ENCODE results near the gene GDPD3. TPM values are rescaled to one million over a fixed set of nuclear protein-coding genes. Genes with fewer than 3 reads are reported as not detected.

The GDPD3 gene
- total and polyA plus RNA-seq, 2 experiments from 2014 or later = 0.94 to 1.4 TPM

DNA sequence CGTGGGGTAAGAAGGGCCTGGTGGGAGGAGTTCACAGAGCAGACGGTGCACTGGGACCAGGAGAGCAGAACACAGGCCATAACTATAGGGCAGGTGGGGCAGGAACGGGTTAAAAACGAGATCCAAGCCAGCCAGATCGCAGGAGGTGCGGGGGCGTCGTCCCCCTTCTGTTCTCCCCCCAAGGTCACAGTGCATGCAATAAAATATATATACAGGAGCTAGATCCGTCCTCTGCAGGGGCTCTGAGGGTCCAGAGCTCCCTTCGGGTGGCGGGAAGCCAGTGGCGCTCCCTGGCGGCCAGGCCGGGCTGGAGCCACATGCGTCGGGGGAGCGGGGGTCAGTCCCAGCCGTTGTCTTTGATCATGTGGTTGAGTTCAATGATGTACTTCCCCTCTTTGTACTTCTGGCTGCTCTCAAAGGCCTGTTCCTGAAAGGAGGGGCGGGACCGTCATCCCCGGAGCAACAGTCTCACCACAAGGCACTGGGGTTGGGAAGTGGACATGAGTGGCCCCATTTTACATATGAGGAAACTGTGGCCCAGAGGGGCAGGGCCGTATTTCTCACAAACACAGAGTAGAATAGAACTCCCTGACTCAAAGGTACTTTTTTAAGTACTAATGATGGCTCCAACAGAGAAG, 20.8 kb downstream of the GDPD3 start (continued):
- peak; percentile 86 to 89 for TF ChIP-seq CTCF (conservative IDR thresholded peaks at IDR 0.05; ENCODE audit: low read depth in 2 of 2)
- no peak for TF ChIP-seq STAT1 (IDR thresholded peaks at IDR 0.05; ENCODE audit: unreplicated experiment)
- TF ChIP-seq POLR2AphosphoS5 (IDR thresholded peaks at IDR 0.05; ENCODE audit: low read depth) = peak; percentile 19
- peak; percentile 42 for TF ChIP-seq CREB1 (CRISPR knock-in tag; IDR thresholded peaks at IDR 0.05; ENCODE audit: low read depth)
- TF ChIP-seq EZH2 (IDR thresholded peaks at IDR 0.05; ENCODE audit: low read depth, unreplicated experiment) = no peak

DNA sequence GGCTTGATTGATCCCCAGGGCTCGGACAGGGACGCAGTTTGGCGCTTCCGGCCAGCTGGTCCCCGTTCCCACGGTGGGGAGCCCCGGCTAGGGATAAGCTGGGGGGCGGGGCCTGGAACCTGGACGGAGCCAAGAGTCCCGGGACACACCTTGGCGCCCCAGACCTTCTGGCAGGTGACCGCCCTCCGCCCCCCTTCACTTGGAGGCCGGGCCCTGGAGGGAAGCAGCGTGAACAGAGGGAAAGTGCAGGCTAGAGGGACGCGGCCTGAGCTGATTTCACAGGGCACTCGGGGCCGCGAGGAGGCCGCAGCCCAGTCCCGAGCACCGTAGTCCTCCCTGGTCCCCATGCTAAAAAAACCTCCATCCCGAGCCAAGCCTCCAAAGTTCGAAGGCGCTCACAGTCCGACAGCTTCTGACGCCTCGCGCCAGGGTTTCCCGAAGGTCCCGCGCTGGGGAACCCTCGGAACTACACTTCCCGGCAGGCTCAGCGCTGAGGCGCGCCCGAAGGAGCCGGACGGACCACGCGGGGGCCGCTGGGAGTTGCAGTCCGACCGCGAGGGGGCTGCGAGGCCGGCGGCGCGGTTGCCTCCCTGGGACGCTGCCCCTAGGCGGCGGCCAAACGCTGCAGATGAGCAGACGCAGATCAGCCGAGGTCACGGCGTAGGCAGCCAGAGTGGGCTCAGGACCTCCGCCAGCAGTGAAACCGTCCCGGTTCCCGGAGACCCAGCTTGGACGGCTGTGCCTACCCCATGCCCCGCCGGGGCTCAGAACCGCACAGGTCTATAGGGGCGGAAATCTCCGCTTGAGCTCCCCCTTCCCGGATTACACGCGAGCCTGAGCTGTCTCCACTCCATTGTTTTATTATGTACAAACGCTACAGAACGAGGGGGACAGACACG, 21.6 kb downstream of the GDPD3 start, which contains the start of gene TBX6:
TBX6 (minus strand) TSS at position 451 of the 899 bp plus-strand sequence. CDS start 731 bp downstream, outside the sequence.
- peaks cover 20% of the 10 kb centered on the region for H3K4me1 Mint-ChIP-seq
- peaks cover 29% of the 10 kb centered on the region for H3K36me3 Mint-ChIP-seq (ENCODE audit: low read depth)
- H3K4me3 Mint-ChIP-seq = peak within 1 kb of the TSS; percentile 88
- peak; percentile 62 for TF ChIP-seq CREB1 (CRISPR knock-in tag; IDR thresholded peaks at IDR 0.05; ENCODE audit: low read depth)
- peak in 1 of 2 experiments; percentile 80; a peak in 2 of 4 replicates for TF ChIP-seq CTCF (conservative IDR thresholded peaks at IDR 0.05; ENCODE audit: low read depth in 2 of 2)
- TF ChIP-seq ZNF462 (CRISPR knock-in tag; IDR thresholded peaks at IDR 0.05) = no peak
- peak; percentile 96 for TF ChIP-seq ETS1 (IDR thresholded peaks at IDR 0.05)
- Histone ChIP-seq H3K27ac (ENCODE audit: low read depth) (peak within 1 kb of the TSS; percentile 80; the same call in 1 of the 2 replicates), H3K4me3 (peak within 1 kb of the TSS; percentile 92), H3K79me2 (replicated peaks; ENCODE audit: insufficient read depth) (0 out of 2 replicates have a peak, but pooled peaks cover 8% of the 10 kb centered on the region), H3K4me2 (peak within 1 kb of the TSS; percentile 99), H3K4me1 (ENCODE audit: insufficient read depth) (peaks cover 14% of the 10 kb centered on the region), H3K27me3 (ENCODE audit: insufficient read depth) (0 out of 2 replicates have a peak, but pooled peaks cover 3% of the 10 kb centered on the region), H4K20me1 (replicated peaks; ENCODE audit: insufficient read depth) (no peaks in the 10 kb centered on the region; the same call in 1 of the 2 replicates), H2AFZ (peak within 1 kb of the TSS; percentile 97), H3F3A (replicated peaks; ENCODE audit: low read depth) (peaks cover 32% of the 10 kb centered on the region), H3K9me2 (ENCODE audit: insufficient read depth) (no peaks in the 10 kb centered on the region), H3K36me3 (ENCODE audit: insufficient read depth) (no peaks in the 10 kb centered on the region; the same call in 1 of the 2 replicates)
- DNase-seq (ENCODE audit: low spot score) (peak; percentile 97), ATAC-seq (peak; percentile 77)
- peak within 1 kb of the TSS; percentile 94 for H3K27ac Mint-ChIP-seq
- H3K27me3 Mint-ChIP-seq (ENCODE audit: insufficient read depth, low read depth, poor library complexity) = peaks cover 23% of the 10 kb centered on the region
- peaks cover 5% of the 10 kb centered on the region for H3K9me3 Mint-ChIP-seq
